Mucosa of gallbladder (tissue), 1 donor: Measurements from ENCODE around the gene METTL1. TPM values are rescaled to one million over a fixed set of nuclear protein-coding genes. Genes with fewer than 3 reads are reported as not detected.
"Not testable (repeated sequence)": the region's sequence is repeated elsewhere in the genome, so short reads cannot be mapped to it uniquely, and the experiment has no call there.

Source experiments
- DNase-seq: peaks from one replicate; pipeline ENCODE4 v3.0.0-alpha.2; 2020; ENCODE audit warnings: low spot score
- total RNA-seq: library from RNA; stranded (reverse); gene quantifications from one replicate; pipeline ENCODE4 v1.2.1, GENCODE V29; 2021
- donor health status: DM: no; HTN: no; CAD: no.

Gene METTL1
- 9.2 TPM for total RNA-seq

DNA sequence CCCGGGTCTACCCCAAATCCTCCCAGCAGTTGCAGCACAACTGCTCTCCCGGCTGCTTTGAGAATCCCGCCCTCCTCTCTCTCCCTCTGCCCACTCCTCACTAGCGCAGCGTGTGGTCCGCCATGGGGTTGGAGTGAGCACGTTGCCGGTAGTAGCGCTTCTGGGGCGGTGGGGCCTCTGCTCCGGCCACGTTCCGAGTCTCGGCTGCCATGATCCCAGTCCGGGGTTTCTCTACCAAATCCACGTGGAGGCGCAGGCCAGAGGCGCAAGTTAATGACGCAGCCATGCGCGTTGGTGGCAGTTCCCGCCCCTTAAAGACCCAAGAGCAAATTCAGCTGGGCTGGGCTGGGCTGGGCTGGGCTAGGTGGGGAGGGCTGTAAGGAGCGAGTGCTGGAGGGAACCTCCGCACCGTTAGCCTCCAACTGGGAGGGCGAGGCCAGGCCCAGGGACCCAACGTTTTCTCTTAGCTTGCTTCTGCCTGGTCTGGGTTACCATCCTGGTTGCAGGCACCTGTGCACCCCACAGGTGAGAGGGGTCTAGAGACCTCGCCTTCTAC is at the start of gene METTL1:
Gene METTL1, minus strand, starts transcription at position 233 of the 556 bp plus-strand sequence. Its CDS starts 22 bp downstream, at position 211.
- DNase-seq = peak; percentile 96

- not testable (repeated sequence) for DNase-seq
These were observed 49.1 kb upstream of the METTL1 start for GRCh38 chr12:57821015-57821414.

DNA sequence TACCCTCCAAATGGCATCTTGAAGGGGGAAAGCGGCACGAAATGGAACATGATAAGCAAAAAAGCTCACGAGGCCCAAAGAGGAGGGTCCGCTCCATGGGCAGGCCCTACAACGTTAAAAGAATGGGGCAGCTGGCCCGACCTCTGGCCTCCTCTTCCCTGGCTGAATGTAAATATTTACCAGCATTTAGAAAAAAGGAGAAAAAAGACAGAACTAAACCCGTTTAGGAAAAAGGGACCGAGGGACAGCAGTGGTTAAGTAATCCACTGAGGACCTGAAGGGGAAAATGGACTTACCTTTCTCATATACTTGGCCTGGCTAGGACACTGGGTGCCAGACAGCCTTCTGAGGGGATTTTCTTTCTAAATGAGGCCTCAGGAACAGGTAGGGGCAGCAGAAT is 48.2 kb upstream of the METTL1 start:
- DNase-seq = not testable (repeated sequence)

DNA sequence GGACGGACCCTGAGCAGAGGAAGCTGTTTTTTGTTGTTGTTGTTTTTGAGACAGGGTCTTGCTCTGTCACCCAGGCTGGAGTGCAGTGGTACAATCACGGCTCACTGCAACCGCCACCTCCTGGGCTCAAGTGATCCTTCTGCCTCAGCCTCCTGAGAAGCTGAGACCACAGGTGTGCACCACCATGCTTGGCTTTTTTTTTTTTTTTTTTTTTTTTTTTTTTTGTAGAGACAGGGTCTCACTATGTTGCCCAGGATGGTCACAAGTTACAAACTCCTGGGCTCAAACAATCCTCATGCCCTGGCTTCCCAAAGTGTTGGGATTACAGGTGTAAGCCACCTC is 46.1 kb upstream of the METTL1 start:
- not testable (repeated sequence) for DNase-seq

GRCh38 chr12:57817261-57817989 is 45.5 kb upstream of the METTL1 start:
- DNase-seq = no peak

- DNase-seq = no peak
These were observed 44.9 kb upstream of the METTL1 start for GRCh38 chr12:57816855-57817151.

- DNase-seq = no peak
These were observed 44.3 kb upstream of the METTL1 start for GRCh38 chr12:57816001-57816854.

DNA sequence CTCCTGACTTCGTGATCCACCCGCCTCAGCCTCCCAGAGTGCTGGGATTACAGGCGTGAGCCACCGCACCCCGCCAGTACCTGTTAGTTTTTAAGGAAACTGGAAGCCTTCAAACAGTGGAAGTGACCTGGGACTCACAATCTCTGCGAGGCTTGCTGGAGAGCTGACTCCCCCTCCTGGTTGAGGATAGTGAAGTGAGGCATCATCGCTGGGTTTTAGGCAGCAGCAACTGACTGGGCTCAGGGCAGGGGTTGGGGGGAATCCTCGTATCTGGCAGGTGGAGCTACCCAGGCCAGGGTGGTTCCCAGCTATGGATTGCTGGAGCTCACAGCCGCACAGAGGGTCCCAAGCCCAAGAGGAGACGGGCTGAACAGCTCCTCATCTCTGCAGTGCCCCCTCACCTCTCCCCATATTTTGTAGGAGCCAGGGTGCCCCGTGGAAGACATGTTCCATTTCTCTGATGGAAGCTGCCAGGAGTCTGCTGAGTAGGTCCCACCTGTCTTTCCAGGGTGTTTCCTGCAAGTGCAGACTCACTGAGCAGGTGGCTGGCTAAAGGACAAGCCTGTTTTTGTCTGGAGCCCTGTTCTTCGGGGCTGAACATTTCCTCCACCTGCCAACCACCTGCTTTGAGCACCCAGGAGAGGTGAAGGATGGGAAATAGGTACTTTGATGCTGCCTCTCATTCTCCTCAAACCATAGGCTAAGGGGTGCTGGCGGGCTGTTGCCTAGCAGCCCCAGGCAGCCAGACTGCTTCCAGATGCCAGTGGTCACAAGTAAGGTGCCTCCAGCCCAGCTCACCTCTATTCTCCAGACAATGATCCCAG is 43.5 kb upstream of the METTL1 start:
- no peak for DNase-seq

DNA sequence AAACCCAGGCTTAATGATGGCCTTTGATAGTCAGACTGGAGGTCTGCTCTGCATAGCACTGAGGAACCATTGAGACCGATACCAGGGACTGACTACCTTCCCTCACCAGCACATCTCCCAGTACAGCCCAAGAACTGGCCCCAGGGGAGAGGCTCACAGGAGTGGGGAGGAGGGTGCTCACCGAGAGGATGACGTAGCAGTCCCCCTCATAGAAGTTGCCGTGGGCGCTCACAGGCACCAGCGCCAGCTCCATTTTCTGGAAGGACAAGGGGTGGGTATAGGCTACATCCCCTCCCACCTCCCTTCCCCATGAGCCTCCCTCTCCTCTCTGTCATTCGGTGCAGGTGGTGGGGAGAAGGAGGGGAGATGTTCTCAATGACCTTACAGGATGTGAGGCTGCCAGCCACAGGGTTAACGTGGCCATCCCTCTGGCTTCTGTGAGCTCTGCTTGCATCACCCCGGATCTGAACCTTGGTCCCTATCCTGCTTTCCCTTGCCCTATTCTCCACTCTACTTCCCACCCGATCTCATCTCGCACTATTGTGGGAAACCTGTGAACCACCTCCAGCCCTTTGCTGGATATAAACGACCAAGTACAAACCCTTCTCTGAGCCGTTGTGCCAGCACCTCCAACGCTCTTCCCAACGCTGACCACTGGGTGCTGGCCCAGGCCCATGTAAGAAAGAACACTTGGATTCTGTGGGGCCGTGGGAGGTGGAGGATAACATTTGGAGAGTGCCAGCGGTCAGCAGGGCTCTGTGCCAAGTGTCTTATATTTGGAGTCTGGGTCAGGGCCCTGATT is 42.3 kb upstream of the METTL1 start:
- no peak for DNase-seq

DNA sequence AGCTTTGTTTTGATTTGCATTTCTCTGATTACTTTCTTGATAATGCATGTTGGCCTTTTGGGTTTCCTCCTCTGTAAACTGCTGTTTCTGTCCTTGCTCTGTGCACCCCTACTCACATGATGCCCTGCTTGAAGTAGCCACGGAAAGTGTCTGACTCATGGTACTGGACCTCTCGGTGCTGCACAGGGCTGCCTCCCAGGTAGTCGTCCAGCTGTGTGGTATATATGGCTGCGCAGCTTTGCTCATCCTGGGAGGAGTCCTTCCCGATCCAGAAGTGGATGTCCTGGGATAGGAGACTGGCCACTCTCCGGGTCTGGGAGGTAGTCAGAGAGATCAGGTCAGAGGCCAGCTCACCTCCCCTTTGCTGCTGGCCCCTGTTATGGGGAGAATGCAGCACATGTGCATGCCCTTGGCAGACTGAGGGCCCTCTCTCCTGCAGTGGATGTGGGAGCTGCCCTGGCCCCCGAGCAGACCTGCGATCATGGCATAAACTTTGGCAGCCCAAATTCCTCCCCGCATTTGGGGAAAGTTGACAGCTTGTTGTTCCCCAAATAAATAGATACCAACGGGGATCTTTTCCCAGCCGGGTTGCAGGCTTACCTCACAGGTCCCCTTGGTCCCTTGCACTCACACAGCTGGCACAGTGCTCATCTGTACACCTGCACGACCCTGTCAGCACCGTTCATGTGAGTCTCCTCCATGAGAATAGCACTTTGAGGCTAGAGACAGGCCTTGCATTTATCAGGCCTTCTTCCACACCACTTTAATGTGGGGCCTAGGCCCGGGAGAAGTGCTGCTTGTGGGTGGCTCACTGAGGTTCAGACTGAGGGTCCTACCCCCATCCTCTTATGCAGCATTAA is 41.4 kb upstream of the METTL1 start:
- DNase-seq = no peak

DNA sequence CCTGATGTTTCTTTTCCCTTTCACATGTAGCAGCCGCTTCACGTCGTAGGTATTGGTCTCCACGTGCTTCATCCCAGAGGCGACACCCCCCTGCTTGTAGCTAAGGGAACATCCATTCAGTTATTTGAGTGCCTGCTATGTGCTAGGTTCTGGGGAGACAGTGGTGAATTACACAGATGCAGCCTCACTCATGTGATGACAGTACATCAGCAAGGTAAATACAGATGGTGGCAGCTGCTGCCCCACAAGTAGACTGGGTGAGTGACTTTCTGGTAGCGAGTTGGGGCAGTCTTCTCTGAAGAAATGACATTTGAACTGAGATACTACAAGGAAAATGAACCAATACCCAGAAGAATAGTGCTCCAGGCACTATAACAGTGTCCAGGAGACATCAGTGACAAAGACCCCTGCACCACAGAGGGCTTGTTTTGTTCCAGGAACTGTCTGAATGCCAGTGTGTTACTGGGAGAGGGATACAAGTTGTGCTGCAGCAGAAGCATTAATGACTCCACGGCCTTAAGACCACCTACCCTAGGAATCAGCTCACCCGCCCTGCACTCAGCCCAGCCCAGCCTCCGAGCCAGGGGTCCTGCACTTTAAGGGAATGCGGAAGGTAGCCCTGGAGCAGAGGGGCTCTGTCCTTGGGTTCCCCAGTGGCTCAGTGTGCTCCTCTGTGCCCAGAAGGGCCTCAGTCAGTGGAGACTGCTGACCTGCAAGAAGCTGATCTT is 39.3 kb upstream of the METTL1 start:
- no peak for DNase-seq

- DNase-seq = no peak
These were observed 38.5 kb upstream of the METTL1 start for GRCh38 chr12:57810450-57810849.

DNA sequence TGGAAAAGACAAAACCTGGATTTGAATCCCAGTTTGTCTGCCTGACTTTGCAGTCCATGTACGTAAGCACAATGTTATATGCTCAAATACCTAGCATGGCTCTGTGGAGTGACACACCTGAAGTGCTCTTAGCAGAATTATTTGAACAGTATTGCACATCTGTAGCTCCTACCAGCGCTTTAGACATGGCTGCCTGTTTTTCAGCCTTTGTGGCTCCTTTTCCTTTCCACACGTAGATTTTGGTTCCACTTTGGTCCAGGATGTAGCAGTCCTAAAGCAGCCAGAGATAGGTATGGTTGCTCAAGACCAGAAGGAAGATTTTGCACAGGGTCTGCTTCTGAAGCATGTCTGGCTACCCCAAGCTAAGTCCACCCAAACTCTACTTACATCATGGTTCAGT is 37.5 kb upstream of the METTL1 start:
- DNase-seq = no peak

- no peak for DNase-seq
These were observed 36.4 kb upstream of the METTL1 start for GRCh38 chr12:57808351-57808750.

DNA sequence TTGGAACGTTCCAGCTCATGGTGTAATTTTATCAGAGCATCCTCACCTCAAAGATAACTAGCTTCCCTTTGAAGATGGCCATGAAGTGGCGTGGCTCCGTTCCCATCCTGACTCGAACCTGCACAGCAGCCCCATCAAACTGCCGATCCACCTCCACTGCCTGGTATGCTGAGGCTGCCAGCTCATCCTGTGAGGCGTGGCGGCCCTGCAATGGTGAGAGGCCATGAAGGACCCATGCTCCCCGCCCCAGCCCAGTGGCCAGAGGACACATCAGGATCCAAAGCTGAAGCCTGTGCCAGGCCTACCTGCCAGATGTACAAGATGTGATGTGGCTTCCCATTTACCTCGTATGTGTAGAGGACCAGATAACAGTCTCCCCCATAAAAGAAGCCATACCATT is 35.4 kb upstream of the METTL1 start:
- no peak for DNase-seq

- DNase-seq = no peak
These were observed 34.8 kb upstream of the METTL1 start for GRCh38 chr12:57806677-57807076.

DNA sequence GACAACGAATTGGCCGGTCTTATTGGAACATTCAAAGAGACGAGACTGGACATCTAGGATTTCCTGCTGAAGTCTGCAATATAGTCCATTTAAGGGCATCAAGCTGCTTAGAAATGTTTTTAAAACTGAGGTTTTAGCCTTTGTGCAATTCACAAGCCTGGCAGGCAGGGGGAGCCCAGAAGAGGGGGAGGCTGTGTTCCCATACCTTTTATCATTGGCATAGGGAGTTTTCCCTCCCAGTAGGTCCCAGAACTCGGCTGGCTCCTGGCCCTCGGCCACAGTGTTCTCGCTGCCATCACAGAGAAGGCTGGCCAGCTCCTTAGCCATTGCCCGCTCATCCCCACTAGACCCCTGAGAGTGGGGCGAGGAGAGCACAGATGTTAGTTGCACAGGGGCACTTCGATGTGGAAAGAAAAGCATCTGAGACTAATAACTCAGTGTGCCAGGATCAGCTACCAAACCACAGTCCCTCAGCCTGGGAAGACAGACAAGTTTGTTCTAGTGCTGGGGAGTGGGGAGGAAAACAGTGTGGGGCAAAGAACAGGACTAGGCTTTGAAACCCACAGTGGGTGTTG is 31.5 kb upstream of the METTL1 start:
- DNase-seq = no peak

DNA sequence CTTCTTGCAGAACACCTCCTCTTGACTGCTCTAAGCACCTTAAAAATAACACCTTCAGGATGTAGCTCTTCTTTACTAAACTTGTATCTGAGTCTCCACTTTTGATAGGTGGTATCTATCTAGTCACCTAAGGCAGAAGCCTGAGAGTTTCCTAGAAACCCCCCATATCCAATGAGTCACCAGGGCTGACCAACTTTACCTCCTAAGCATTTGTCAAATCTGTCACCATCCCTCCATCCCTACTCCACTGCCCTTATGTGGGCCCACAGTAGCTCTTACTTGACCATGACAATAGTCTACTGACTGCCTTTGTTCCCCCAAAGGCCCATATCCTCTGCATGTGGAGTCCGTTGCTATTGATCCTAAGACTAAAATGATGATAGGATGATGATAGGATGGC is 30.7 kb upstream of the METTL1 start:
- no peak for DNase-seq

GRCh38 chr12:57800965-57801364 is 29.1 kb upstream of the METTL1 start:
- DNase-seq = no peak
